HFFc6 (cell line): ENCODE results near the gene DGCR2. TPM values are rescaled to one million over a fixed set of nuclear protein-coding genes. Genes with fewer than 3 reads are reported as not detected.

Source experiments
- DNase-seq: peaks from one replicate; pipeline ENCODE4 v3.0.0-alpha.2; 2018
- H3K27ac Mint-ChIP-seq: 2 replicates; pipeline ENCODE4 v1.8.0; 2020; ENCODE audit warnings: mild to moderate bottlenecking, mixed read lengths
- H3K27me3 Mint-ChIP-seq: 2 replicates; pipeline ENCODE4 v1.8.0; 2021; ENCODE audit warnings: mild to moderate bottlenecking, moderate library complexity, mixed read lengths; ENCODE audit not compliant: insufficient read depth
- H3K36me3 Mint-ChIP-seq: 2 replicates; pipeline ENCODE4 v1.8.0; 2021; ENCODE audit warnings: low read depth, mixed read lengths
- H3K4me1 Mint-ChIP-seq: 2 replicates; pipeline ENCODE4 v1.8.0; 2020; ENCODE audit warnings: low read depth, mixed read lengths
- H3K4me3 Mint-ChIP-seq: 2 replicates; pipeline ENCODE4 v1.8.0; 2020; ENCODE audit warnings: mild to moderate bottlenecking, moderate library complexity, mixed read lengths
- H3K9me3 Mint-ChIP-seq: 2 replicates; pipeline ENCODE4 v1.8.0; 2020; ENCODE audit warnings: mild to moderate bottlenecking, mixed read lengths
- total RNA-seq, 6 experiments: library from RNA; stranded (reverse); fragmentation: NEBNext Ultra II Directional; extraction: Animal tissue kit (Norgen Biotek cat#: 25700); gene quantifications; 2 replicates in 1 of 6; 3 replicates in 5 of 6; pipeline ENCODE4 v1.2.3, GENCODE V29; 2021
- TF ChIP-seq, protein P1 (sequence below): fragments of 200-600 bp; sonication (generic); IDR thresholded peaks from 2 replicates; pipeline ENCODE4 v1.5.0; 2021; ENCODE audit warnings: antibody characterized with exemption, mild to moderate bottlenecking

The DGCR2 gene
- total RNA-seq, 6 experiments from 2014 or later = 46.1 to 57.9 (median 53.7) TPM

DNA sequence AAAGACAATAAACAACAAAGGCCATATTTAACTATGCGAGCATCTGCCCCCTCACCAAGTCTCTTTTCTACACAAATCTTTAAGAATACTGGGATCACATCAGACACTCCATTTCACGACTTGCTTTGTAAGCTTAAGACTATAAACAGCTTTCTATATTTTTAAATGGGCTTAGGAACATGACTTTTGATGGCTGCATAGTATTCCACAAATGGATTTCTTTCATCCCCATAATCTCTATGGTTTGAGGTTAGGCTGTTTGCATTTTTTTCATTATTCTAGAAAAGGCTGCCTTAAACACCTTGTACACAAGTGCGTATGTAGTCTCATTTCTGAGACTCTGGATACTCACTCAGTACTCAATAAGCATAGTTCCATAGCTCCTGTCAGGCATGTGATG lies 52.8 kb downstream of the DGCR2 start:
- H3K27me3 Mint-ChIP-seq = peaks cover 4% of the 10 kb centered on the region; the same call in 1 of the 2 replicates
- peaks cover 11% of the 10 kb centered on the region for H3K4me1 Mint-ChIP-seq
- TF ChIP-seq, protein P1, sequence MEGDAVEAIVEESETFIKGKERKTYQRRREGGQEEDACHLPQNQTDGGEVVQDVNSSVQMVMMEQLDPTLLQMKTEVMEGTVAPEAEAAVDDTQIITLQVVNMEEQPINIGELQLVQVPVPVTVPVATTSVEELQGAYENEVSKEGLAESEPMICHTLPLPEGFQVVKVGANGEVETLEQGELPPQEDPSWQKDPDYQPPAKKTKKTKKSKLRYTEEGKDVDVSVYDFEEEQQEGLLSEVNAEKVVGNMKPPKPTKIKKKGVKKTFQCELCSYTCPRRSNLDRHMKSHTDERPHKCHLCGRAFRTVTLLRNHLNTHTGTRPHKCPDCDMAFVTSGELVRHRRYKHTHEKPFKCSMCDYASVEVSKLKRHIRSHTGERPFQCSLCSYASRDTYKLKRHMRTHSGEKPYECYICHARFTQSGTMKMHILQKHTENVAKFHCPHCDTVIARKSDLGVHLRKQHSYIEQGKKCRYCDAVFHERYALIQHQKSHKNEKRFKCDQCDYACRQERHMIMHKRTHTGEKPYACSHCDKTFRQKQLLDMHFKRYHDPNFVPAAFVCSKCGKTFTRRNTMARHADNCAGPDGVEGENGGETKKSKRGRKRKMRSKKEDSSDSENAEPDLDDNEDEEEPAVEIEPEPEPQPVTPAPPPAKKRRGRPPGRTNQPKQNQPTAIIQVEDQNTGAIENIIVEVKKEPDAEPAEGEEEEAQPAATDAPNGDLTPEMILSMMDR = no peak
- no peak for DNase-seq
- H3K9me3 Mint-ChIP-seq = no peaks in the 10 kb centered on the region
- no peak overlapping the region for H3K4me3 Mint-ChIP-seq
- H3K36me3 Mint-ChIP-seq = peaks cover 14% of the 10 kb centered on the region
- H3K27ac Mint-ChIP-seq = no peak overlapping the region

DNA sequence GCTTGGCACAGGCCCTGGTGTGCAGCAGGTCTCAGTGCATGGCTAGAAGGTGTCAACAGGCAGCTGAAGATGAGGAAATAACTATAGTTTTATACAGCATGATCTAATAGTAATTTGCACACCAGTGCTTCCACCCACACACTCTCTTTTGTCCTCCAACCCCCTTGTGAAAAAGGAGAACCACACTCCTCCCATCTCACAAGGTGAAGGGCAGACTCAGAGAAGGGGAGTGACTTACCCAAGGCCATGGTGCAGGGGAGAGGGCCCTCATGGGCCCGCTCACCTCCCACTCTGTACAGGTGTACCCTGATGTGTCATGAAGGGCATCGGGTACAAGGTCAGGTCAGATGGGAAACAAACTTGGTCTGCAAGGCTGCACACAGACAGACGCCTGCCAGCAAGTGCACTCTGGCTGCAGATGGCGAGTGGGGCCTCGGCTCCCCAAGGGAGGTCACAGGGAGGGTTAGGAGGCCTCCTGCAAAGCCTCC lies 53.4 kb downstream of the DGCR2 start:
- Mint-ChIP-seq H3K27ac (no peak overlapping the region), H3K4me1 (peaks cover 11% of the 10 kb centered on the region), H3K9me3 (no peaks in the 10 kb centered on the region), H3K27me3 (no peaks in the 10 kb centered on the region), H3K36me3 (peaks cover 14% of the 10 kb centered on the region), H3K4me3 (no peak overlapping the region; the same call in 1 of the 2 replicates)
- DNase-seq = no peak
- TF ChIP-seq, protein P1 = no peak

DNA sequence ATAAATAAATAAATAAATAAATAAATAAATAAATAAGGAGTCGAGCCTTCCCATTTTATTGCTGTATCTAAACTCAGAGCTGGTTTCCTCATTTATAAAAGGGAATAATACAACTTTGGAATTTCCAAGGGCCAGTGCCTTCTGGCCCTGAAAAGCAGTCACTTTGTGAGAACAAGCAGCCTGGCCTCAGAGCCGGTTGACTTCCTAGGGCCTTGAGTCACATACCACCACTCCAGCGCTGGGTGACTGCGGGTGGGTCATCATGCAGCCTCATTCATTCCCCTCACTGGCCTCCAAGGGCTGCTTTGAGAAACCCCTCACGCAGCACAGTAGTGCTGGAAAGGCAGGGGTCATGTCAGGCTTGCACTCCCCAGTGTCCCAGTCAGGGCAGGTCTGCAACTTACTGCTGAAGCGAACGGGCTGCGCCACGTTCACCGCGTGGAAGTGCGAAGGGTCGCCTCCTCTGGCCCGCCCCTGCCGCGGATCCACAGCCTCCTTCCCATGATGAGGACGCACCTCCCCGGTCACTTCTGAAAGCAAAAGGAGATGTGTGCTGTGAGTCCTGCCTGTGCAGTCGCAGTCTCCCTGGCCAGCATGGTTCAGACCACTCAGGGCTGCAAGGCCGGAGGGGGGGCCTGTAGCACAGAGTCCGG lies 54.4 kb downstream of the DGCR2 start:
- H3K4me3 Mint-ChIP-seq = no peak overlapping the region
- H3K36me3 Mint-ChIP-seq = peaks cover 11% of the 10 kb centered on the region
- H3K27ac Mint-ChIP-seq = no peak overlapping the region

DNA sequence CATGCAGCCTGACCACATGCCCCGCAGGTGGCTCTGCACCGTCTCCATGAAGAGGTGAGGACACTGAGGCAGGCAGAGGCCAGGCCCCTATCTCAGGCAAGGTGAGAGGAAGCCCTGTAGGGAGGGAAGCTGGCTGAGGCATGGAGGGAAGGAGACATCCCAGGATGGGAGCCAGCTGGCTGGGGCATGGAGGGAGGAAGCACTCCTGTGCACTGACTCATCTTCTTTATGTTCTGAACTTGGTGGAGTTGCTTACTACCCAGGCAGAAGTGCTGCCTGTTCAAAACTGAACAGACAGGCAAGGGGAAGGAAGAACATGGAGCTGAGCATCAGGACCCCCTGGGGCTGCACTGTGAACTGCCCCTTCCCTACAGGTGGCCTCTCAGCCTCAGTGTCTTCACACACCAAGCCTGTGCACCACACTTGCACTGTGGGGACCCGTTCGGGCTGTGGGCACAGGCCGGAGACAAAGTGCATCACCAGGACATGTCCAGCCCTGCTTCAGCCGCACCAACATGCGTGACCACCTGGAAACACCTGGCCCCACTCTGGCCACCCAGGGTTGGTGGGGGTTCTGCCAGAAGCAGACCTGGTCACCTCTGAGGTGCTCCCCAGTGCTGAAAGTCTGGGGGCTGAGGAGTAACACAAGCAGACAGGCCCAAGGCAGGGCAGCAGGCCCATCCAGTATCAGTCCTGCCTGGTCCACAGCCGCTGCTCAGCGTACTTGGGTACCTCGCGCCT lies 55.5 kb downstream of the DGCR2 start:
- H3K4me1 Mint-ChIP-seq = peaks cover 23% of the 10 kb centered on the region
- H3K9me3 Mint-ChIP-seq = no peaks in the 10 kb centered on the region
- peak overlapping the region; percentile 63 for H3K27ac Mint-ChIP-seq
- TF ChIP-seq, protein P1 = no peak
- peaks cover 15% of the 10 kb centered on the region for H3K36me3 Mint-ChIP-seq
- H3K27me3 Mint-ChIP-seq = no peaks in the 10 kb centered on the region
- DNase-seq = peak; percentile 70
- H3K4me3 Mint-ChIP-seq = no peak overlapping the region

More for the DNA sequence above, 54.4 kb downstream of the DGCR2 start:
- Mint-ChIP-seq H3K4me1 (peaks cover 12% of the 10 kb centered on the region), H3K27me3 (no peaks in the 10 kb centered on the region), H3K9me3 (no peaks in the 10 kb centered on the region)
- no peak for DNase-seq
- TF ChIP-seq, protein P1 = no peak

DNA sequence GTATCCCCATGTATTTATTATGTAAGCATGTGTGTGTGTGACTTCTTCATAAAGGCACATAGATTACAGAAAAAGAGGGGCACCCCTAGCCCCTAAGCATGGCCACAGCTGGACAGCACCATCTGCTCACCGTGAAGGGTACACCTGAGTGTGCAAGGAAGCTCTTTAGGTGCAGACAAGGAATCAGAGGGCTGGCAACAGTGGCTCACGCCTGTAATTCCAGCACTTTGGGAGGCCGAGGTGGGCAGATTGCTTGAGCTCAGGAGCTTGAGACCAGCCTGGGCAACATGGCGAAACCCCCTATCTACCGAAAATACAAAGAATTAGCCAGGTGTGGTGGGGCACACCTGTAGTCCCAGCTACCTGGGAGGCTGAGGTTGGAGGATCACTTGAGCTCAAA lies 56.3 kb downstream of the DGCR2 start:
- DNase-seq = no peak
- peaks cover 9% of the 10 kb centered on the region; the same call in 1 of the 2 replicates for H3K36me3 Mint-ChIP-seq
- no peak overlapping the region for H3K4me3 Mint-ChIP-seq
- H3K27ac Mint-ChIP-seq = no peak overlapping the region
- H3K4me1 Mint-ChIP-seq = peaks cover 25% of the 10 kb centered on the region
- TF ChIP-seq, protein P1 = no peak
- H3K9me3 Mint-ChIP-seq = no peaks in the 10 kb centered on the region
- H3K27me3 Mint-ChIP-seq = no peaks in the 10 kb centered on the region
